ENCODE data around the gene ZNF507.

GRCh38 chr19:32361574-32362317, 16.3 kb downstream of the ZNF507 start:
- no peak for TF ChIP-seq POLR2A (IDR thresholded peaks at IDR 0.05)
- TF ChIP-seq CTCF (IDR thresholded peaks at IDR 0.05) = no peak
